VCaP (cell line): Measurements from ENCODE around the gene PRMT9.

Experiments used
- H3K27ac ChIP-seq: fragments of 450-650 bp; 2 replicates; pipeline ENCODE4 v1.5.1; 2017
- TF ChIP-seq, protein P1 (sequence below): fragments of 450-650 bp; conservative IDR thresholded peaks from 2 replicates; pipeline ENCODE4 v1.5.1; 2017; ENCODE audit warnings: mild to moderate bottlenecking, moderate library complexity

PRMT9 gene

DNA sequence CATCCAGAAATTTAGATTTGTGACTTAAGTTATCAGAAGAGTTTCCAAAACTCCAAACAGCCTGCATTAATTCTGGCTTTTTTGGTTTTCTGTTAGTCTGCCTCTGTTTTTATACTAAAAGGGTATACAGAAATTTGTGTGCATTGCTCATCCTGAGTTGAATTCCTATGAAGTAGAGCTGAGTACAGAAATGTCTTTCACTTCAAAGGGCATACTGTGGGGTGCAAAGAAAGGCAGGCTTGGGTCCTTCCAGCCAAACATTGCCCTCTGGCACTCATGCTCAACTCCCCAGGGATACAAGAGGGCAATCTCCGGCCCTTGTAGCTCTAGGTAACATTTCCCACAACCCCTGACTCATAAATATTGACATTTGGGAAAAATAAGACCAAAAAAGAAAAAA, 94.4 kb downstream of the PRMT9 start:
- TF ChIP-seq, protein P1, sequence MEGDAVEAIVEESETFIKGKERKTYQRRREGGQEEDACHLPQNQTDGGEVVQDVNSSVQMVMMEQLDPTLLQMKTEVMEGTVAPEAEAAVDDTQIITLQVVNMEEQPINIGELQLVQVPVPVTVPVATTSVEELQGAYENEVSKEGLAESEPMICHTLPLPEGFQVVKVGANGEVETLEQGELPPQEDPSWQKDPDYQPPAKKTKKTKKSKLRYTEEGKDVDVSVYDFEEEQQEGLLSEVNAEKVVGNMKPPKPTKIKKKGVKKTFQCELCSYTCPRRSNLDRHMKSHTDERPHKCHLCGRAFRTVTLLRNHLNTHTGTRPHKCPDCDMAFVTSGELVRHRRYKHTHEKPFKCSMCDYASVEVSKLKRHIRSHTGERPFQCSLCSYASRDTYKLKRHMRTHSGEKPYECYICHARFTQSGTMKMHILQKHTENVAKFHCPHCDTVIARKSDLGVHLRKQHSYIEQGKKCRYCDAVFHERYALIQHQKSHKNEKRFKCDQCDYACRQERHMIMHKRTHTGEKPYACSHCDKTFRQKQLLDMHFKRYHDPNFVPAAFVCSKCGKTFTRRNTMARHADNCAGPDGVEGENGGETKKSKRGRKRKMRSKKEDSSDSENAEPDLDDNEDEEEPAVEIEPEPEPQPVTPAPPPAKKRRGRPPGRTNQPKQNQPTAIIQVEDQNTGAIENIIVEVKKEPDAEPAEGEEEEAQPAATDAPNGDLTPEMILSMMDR, result no peak
- no peak overlapping the region; the same call in 1 of the 2 replicates for H3K27ac ChIP-seq
